Upper lobe of left lung (tissue), 4 donors: ENCODE measurements around the gene CDK15.

Experiments
- CTCF ChIP-seq, 6 experiments: fragments of 450-650 bp in 4 of 6; fragments of 200-600 bp in 2 of 6; sonication (generic) in 2 of 6; IDR thresholded peaks; one replicate each; pipeline ENCODE4 v1.5.1; 2016 to 2019; ENCODE audit warnings: antibody characterized with exemption in 6 of 6
- EP300 ChIP-seq, 4 donors: sonication (generic); formaldehyde crosslinking; IDR thresholded peaks; one replicate each; pipeline ENCODE4 v1.5.1; 2017; ENCODE audit warnings: antibody characterized with exemption in 4 of 4, control low read depth in 2 of 4

- TF ChIP-seq CTCF (IDR thresholded peaks at IDR 0.05) (no peak), EP300 (IDR thresholded peaks at IDR 0.05) (no peak)
Measured at GRCh38 chr2:201908901-201909300, 102.6 kb downstream of the CDK15 start.
